ENCODE results near the gene IL17REL.

Gene IL17REL

DNA sequence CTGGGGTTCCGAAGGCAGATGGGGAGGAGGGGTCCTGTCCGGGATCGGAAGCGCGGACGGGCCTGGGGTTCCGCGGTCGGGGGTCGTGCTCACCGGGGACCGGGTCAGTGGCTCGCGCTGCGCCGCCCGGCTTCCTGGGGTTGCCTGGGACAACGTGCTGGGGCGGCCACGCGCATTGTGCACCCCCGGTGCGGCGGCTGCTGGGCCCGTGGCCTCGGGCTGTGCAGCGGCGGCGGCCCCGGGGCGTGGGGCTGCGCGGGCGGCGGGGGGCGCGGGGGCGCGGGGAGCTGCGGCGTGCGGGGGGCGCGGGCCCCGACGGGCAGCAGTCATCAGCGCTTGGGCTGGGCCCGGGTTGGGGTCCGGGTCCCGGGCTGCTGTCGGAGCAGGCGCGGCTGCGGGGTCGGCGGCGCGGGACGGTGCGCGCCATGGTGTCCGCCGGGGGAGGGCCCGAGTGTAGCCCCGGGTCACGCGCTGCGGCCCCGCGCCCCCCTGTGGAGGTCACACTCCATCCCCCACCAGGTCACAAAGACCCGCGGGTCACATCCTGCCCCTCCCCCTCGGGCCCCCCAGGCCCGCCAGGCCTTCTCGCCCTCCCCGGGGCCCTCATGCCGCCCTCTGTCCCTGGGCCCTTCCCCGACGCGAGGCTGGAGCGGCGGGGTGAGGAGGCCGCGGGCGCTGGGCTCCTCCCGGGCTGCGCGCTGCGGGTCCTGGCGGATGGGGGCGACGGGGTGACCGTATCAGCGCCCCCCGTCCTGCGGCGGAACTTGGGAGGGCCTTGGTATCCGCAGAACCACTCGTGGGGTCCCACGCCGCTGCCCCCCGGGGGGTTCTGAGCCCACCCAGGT, 45.7 kb upstream of the IL17REL start, which contains the start of gene TTLL8:
TTLL8 (minus strand) TSS at position 238 of the 845 bp plus-strand sequence.
- TF ChIP-seq, protein P1, sequence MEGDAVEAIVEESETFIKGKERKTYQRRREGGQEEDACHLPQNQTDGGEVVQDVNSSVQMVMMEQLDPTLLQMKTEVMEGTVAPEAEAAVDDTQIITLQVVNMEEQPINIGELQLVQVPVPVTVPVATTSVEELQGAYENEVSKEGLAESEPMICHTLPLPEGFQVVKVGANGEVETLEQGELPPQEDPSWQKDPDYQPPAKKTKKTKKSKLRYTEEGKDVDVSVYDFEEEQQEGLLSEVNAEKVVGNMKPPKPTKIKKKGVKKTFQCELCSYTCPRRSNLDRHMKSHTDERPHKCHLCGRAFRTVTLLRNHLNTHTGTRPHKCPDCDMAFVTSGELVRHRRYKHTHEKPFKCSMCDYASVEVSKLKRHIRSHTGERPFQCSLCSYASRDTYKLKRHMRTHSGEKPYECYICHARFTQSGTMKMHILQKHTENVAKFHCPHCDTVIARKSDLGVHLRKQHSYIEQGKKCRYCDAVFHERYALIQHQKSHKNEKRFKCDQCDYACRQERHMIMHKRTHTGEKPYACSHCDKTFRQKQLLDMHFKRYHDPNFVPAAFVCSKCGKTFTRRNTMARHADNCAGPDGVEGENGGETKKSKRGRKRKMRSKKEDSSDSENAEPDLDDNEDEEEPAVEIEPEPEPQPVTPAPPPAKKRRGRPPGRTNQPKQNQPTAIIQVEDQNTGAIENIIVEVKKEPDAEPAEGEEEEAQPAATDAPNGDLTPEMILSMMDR (IDR thresholded peaks at IDR 0.05; ENCODE audit: low read depth, low read length) = no peak
- H3K4me3 ChIP-seq (ENCODE audit: low read depth, low read length) = no peak within 1 kb of the TSS

DNA sequence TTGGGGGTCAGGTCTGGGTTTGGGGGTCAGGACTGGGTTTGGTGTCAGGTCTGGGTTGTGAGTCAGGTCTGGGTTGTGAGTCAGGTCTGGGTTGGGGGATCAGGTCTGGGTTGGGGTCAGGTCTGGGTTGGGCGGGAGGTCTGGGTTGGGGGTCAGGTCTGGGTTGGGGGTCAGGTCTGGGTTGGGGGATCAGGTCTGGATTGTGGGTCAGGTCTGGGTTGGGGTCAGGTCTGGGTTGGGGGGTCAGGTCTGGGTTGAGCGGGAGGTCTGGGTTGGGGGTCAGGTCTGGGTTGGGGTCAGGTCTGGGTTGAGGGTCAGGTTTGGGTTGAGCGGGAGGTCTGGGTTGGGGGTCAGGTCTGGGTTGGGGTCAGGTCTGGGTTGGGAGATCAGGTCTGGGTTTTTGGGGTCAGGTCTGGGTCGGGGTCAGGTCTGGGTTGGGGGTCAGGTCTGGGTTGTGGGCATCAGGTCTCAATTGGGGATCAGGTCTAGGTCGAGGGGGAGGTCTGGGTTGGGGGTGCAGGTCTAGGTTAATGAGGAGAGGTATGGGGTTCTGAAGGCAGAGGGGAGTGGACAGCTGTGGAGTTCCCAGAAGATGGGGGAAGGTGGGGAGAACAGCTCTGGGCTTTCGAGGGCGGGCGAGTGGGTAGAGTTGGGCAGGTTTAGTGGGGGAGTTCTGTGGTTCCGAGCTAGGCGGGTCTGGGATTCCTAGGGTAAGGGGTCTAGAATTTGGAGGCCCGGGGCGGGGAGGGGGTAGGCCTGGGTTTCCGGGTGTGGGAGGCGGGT, 44.9 kb upstream of the IL17REL start:
- no peak overlapping the region for H3K4me3 ChIP-seq (ENCODE audit: low read depth, low read length)
- TF ChIP-seq, protein P1 (IDR thresholded peaks at IDR 0.05; ENCODE audit: low read depth, low read length) = no peak

DNA sequence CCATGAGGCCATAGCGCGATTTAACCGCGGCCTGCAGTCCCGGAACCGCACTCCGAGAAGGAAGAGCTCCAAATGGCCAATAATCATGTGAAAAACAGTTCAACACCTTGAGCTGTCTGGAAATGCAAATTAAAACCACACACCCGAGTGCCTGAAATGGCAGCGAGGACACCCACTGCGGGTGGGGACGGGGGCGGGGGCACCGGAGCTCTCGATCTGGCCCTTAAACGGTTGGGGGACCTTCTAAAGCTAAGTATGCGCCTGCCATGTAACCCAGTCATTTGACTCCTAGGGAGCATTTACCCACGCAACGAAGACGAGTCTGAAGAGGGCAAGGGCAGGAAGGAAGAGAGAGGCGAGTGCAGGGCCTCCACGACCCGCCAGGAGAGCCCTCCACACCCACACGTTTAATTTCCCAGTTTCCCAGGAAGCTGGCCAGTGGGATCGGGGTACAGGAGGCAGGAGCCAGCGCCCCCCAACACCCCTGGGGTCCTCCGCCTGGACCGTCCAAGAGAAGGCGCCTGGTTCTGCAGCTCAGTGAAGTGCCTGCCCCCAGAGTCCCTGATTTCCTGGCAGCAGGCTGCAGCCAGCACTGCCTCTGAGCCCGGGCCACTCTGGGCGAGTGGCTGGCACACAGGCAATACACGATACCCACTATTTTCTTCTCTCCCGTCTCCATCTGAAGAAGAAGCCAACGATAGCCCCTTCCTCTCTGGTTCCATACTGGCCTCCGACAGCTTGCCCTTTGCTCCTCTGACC, 43.8 kb upstream of the IL17REL start:
- TF ChIP-seq, protein P1 (IDR thresholded peaks at IDR 0.05; ENCODE audit: low read depth, low read length) = no peak
- no peak overlapping the region for H3K4me3 ChIP-seq (ENCODE audit: low read depth, low read length)

DNA sequence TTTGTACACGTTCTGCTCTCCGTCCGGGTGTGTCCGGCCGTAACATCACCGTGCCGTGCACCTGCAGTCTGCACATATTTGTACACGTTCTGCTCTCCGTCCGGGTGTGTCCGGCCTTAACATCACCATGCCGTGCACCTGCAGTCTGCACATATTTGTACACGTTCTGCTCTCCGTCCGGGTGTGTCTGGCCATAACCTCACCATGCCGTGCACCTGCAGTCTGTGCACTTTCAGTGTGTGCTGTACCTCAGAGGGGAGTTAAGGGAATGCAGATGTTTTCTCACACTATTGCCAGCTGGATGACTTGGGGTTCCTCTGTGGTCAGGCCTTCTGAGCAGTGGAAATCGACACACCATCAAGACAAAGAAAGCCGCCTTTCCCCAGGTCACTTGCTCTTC, 41.3 kb upstream of the IL17REL start:
- no peak overlapping the region for H3K4me3 ChIP-seq (ENCODE audit: low read depth, low read length)
- TF ChIP-seq, protein P1 (IDR thresholded peaks at IDR 0.05; ENCODE audit: low read depth, low read length) = no peak

DNA sequence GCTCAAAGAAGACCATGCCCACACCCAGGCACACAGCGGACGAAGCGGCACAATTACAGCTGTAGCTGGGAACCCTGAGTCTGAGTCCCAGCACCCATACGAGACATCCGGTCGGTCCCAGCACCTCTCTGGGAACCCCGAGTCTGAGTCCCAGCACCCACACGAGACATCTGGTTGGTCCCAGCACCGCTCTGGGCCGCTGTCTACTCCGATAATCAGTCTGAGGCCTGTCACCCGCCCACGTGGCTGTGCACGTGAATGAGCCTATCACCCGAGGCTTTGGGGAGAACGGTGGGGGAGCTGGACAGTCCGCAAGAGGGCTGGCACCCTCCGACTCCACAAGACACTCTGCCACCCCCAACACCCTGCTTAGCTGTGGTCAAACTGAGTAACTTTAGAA, 39.4 kb upstream of the IL17REL start:
- no peak overlapping the region for H3K4me3 ChIP-seq (ENCODE audit: low read depth, low read length)
- TF ChIP-seq, protein P1 (IDR thresholded peaks at IDR 0.05; ENCODE audit: low read depth, low read length) = no peak

DNA sequence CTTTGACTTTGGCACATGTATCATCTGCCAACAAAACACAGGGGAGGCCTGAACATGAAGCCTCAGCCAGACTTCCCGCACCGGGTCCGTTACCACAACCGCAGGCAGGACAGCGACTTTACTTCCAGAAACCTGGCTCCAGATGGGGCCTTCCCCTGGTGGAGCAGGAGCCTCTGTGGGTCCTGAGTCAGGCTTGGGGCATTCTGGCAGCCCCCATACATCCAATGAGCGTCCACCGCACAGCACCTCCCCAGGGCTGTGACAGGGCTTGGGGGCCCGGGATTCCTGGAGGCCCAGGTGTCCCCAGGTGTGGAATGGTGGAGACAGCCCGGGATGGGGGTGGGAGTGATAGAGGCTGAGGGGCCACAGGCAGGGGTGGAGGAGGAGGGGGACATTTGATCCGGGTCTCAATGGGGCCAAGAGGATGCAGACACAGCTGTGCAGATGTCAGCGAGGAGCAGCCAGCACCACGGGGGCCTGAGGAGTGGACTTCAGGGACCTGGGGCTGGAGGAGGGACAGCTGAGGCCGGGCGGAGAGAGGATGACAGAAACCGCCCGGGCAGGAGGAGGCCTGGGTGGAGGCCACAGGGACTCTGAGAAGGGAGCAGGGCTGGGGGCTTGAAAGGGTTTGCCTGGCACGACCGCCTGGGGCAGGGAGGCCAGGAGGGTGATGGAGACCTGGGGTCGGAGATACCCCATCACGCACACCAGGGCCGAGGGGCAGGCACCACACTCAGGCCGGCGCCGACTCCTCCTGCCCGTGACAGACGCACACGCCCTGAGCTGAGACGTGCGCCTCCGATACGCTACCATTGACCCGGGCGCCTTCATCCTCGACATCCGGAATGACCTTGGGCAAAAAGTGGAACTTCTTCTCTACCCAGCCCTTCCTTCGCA, 37.0 kb upstream of the IL17REL start:
- no peak overlapping the region for H3K4me3 ChIP-seq (ENCODE audit: low read depth, low read length)
- TF ChIP-seq, protein P1 (IDR thresholded peaks at IDR 0.05; ENCODE audit: low read depth, low read length) = no peak

All from WI38 (cell line).